HTERT RPE-1 (cell line): Measurements from ENCODE around the gene ZNF516.
"Not testable (repeated sequence)": the region's sequence is repeated elsewhere in the genome, so short reads cannot be mapped to it uniquely, and the experiment has no call there.

ENCODE experiments used
- in situ Hi-C: fragments of 300-500 bp; cut with MboI; formaldehyde crosslinking; loops from 4 replicates; pipeline ENCODE4 v1.14.3; 2020; ENCODE audit warnings: low sequenced_read_pairs

ZNF516 gene

DNA sequence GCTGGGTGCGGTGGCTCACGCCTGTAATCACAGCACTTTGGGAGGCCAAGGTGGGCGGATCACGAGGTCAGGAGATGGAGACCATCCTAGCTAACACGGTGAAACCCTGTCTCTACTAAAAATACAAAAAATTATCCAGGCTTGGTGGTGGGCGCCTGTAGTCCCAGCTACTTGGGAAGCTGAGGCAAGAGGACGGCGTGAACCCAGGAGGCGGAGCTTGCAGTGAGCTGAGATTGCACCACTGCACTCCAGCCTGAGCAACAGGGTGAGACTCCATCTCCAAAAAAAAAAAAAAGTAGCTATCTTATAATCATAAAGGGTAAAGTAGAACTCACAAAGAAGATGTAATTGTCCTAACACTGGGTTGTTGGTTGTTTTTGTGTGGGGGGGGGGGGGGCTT, 21.5 kb downstream of the ZNF516 start:
- in situ Hi-C loops: not testable (repeated sequence)

DNA sequence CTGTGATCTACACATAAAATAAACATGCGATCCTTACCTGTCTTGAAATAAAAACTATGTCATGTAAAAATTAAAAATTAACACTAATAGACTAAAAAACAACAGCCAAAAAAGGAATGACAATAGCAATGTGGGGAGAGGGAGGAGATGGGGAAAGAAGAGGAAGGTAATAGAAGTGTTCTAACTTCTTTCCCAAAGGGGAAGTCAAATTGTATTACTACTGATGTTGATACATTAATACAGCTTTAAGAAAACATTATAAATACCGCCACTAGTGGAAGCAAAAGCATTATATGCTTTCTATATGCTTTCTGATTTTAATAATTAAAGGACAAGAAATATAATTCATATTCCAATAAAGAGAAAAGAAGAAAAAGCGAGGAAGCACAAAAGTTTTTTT, 22.2 kb downstream of the ZNF516 start:
- in situ Hi-C loops: no loop called here

- in situ Hi-C loops: no loop called here
Measured at GRCh38 chr18:76471593-76471992, 23.4 kb downstream of the ZNF516 start.

- in situ Hi-C loops: no loop called here
Measured at GRCh38 chr18:76468345-76469304, 26.4 kb downstream of the ZNF516 start.

DNA sequence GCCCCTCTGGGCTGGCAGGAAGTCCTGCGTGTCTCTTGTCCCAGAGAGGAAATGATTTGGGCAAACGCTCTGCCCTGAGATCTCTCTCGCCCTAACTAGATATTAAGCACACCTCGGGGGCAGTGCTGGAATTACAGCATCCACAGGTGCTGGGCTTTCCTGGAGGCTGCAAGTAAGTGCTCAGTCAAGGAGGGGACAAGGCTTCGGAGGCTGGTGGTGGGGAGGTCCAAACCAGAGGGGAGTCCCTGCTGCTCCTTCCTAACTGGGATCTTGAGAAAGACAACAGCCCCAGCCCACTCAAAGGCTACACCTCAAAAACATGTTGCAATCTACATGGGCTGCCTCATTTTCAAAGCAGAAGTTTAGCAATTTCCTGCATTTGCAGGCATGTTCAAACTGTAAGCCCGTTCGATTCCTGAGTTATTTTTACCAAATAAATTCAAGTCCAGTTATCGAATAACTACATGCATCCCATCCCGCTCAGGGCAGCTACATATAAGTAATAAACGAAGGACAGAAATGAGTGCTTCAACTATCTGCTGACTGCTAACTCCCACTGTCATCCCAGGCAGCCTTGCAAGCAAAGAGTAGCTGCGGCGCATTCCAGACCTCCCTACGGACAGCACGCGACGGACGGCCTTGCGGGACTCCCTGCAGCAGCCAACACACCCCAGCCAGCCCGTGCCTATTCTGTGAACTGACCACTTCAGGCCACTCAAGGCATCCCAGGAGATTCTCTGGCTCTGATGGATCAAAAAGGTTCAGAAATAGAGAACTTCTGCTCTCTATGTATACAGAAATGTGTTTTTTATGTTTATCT, 27.5 kb downstream of the ZNF516 start:
- in situ Hi-C loops: no loop called here

GRCh38 chr18:76466410-76466991, 28.5 kb downstream of the ZNF516 start:
- in situ Hi-C loops: no loop called here

DNA sequence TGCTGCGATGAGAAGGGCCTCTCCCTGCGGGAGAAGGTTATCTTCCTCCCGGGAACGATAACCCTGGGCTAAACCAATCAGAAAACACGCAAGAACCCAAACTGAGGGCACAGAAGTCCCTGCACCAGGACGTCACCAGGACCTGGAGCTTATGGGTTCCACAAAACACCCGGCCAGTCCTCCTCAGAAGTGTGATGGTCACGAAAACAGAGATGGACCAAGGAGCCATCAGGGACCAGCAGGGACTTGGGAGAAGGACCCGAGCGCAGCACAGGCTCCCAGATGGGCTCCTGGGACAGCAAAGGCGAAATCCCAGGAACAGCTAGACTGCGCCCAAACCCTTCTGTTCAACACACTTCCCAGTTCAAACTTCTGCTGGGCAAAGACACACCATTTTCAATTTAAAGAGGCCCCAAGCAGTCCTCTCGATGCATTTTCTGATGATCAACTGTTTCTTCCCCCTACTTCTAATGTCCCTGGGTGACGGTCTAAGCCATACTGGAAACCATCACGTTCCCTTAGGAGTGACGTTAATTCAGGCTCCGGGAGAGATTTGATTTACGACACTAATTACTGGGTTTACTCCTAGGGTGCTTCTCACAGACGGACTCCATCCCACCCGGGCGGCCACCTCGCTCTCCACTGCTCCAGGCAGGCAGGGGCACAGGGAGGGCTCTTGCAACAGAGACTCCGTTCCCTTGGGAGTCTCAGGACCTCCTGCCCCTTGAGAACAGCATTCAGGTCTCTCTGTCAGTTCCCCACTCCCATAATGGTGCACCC, 29.2 kb downstream of the ZNF516 start:
- in situ Hi-C loops: no loop called here

- in situ Hi-C loops: no loop called here
Measured at GRCh38 chr18:76464281-76465259, 30.5 kb downstream of the ZNF516 start.

DNA sequence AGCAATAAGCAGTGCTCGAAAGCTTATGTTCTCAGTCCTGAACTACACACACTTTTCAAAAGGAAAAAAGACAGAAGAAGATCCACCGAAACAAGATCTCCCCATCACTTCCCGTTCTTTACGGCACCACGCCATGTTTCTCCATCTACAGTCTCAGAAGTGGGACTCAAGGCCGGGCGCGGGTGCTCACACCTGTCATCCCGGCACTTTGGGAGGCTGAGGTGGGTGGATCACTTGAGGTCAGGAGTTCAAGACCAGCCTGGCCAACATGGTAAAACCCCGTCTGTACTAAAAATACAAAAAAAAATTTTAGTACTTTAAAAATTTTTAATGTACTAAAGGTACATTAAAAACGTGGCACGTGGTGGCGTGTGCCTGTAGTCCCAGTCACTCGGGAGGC, 31.2 kb downstream of the ZNF516 start:
- in situ Hi-C loops: no loop called here

DNA sequence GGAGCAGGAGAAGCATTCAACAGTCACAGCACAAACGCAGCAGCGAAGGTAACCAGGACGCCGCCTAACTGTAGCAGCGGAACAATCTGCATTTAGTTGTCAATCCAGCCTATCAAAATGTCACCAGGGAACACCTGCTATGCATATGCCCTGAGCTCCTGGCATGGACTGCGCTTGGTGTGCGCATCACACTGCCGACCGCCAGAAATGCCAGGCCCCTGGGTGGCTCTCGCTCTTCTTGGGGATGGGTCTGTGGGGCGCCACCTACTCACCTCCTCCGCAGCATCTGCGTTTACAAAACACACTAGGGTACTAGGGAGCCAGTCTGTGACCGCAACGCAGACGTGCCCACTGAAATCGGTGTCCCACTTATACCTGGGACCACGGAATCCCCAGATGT, 31.7 kb downstream of the ZNF516 start:
- in situ Hi-C loops: no loop called here

- in situ Hi-C loops: no loop called here
Measured at GRCh38 chr18:76462326-76462694, 32.7 kb downstream of the ZNF516 start.

- in situ Hi-C loops: no loop called here
Measured at GRCh38 chr18:76461692-76462325, 33.2 kb downstream of the ZNF516 start.

GRCh38 chr18:76461148-76461547, 33.9 kb downstream of the ZNF516 start:
- in situ Hi-C loops: no loop called here

DNA sequence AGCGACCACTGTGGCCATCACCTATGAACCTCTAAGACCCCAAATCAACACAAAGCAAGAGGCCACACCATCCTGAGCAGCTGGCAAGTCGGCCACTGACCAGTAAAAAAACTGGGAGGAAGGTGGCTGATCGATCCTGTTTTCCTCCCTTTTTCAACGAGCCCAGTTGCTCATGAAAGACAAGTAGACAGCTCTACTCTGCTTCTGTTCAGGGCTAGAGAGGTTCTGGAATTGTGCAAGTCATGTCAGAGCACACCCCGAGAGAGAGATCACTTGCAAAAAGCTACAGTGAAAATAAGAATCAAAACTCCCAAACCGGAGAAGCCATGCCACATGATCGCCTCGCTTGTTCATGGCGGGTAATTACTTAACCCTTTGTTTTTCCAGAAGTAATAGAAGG, 34.6 kb downstream of the ZNF516 start:
- in situ Hi-C loops: no loop called here

DNA sequence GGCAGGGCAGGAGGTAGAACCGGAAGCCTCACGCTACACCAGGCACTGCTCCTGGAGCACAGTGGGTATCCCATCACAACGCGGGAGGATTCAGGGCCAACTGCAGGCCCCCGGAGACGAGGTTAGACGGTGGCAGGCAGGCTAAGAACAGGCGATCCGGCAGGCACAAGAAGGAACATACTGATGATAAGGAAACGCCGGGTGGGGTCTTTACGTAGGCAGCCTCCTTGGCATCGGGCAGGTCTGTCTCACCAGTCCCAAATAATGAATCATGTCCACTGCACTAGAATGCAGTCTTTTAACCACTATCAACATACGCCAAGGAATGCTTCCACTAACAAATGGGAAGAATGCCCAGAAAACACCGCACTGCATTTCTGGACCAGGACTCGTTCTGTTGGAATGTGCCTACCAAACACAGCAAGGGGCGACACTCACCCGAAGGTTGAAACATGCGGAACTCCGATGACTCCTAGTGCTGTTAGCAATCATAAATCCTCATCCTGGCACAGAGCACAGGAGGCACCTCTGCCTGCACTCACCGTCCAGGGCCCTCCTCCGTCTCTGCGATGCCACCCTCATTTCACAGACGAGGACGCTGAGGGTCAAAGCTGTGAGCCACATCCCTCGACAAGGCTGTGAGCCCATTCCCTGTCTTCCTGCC, 35.2 kb downstream of the ZNF516 start:
- in situ Hi-C loops: no loop called here

GRCh38 chr18:76459312-76459686, 35.7 kb downstream of the ZNF516 start:
- in situ Hi-C loops: no loop called here

- in situ Hi-C loops: no loop called here
Measured at GRCh38 chr18:76458522-76459311, 36.3 kb downstream of the ZNF516 start.

DNA sequence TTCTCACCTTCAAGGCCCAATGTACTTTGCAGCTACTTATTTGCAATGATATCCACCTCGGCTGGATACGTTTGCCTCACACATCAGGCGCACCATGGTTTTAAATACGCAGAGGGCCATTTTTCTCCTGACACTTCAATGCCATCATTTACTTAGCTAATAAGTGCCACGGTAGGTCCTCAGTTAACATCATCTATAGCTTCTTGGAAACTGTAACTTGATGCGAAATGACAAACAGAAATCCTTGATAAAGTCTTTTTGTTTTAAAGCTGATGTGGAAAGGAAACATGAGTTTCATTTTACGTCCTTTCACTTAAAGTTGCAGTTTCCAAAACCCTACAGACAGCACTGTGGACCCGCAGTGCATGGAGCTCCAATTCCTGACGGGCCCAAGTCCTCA, 37.1 kb downstream of the ZNF516 start:
- in situ Hi-C loops: no loop called here
